GM19467 (cell line): ENCODE data around the gene EXOC4.
A peak's percentile ranks its signal among the peaks of the same experiment; 100 is the strongest.
"Not testable (repeated sequence)": the region's sequence is repeated elsewhere in the genome, so short reads cannot be mapped to it uniquely, and the experiment has no call there.

ENCODE experiments used
- ATAC-seq: cut with Tn5 transposase; IDR thresholded peaks from one replicate; pipeline ENCODE4 v1.9.1; 2021; ENCODE audit warnings: mild to moderate bottlenecking, moderate library complexity; ENCODE audit not compliant: unreplicated experiment

The EXOC4 gene

DNA sequence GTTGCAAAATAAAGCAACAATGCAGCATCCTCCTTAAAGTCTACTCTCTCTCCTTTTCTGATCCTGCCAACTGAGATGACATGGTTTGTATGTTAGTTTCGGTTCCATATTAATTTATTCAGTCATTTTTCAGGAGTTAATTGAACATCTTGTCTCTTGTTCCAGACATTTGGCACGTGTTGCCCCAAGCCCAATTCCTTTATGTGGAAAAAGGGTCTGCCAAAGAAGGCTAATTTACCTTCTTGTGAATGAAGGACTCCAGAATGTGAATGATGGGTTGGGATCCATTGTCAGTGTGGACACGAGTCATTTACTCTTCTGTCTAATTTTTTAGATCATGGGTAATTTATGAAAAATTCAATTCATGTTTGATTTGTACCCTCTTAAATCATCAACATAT is 523.4 kb downstream of the EXOC4 start:
- ATAC-seq = no peak

DNA sequence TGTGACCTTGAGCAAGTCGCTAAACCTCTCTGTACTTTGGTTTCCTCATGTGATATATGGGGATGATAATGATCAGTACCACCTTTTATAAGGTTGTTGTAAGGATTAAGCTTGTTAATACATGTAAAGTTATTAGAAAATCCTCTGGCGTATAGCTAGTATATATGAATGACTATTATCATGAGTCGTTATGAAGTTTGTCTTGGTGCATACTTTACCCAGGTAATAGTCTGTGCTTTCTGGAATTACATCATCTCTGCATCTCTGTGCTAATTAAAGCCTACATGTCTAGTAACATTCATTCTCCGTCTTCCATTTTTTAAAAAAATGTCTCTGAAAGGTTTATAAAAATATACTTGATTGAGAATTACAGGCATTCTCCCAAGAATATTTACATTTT is 524.8 kb downstream of the EXOC4 start:
- no peak for ATAC-seq

- peak; percentile 85 for ATAC-seq
These were observed 525.6 kb downstream of the EXOC4 start for GRCh38 chr7:133778472-133778871.

- ATAC-seq = not testable (repeated sequence)
These were observed 526.7 kb downstream of the EXOC4 start for GRCh38 chr7:133779538-133779937.

- no peak for ATAC-seq
These were observed 528.0 kb downstream of the EXOC4 start for GRCh38 chr7:133780912-133781311.

DNA sequence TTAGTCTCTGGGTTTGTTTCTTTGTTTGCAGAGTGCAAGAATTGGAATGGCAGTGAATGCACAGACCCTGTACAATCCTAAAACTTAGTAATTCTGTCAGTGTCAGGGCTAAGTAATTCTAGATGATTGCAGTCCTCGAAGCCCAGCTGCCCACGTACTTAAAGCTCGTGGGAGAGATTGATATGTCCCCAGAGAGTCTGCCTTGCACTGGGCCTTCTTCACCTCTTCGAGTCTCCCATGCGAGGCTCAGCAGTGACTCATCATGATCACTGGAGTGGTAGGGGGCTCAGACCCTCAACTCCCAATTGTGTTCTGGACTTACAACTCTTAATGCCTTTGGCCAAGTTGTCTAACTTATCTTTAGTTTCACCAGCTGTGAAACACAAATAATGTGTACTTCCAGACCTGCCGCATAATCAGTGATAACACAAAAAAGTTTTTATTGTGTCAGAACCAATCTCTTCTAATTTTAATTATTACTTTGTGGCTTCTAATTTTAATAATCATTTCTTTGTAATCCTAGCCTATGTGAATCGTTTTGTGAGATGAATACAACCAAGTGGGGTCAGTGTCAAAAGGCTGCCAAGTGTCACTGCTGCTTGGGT is 528.7 kb downstream of the EXOC4 start:
- ATAC-seq = no peak

- no peak for ATAC-seq
These were observed 529.6 kb downstream of the EXOC4 start for GRCh38 chr7:133782470-133782869.

DNA sequence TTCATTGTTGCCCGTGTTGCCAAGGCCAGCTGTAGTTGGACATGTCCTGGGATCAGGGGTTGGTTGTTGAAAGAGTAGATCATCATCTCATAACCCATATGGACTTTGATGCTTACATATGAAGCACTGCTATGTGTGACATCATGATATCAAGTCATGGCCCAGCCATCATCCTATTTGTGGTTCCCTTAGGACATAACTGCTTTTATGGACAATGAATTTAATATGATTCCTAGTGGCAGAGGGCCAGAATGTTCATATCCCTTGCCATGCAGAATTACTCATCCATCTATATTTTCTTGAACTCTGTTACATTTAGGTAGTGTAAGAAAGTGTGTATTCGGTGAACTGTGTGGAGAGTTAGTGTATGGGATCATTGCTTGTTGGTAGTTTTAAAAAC is 530.4 kb downstream of the EXOC4 start:
- no peak for ATAC-seq

- no peak for ATAC-seq
These were observed 531.7 kb downstream of the EXOC4 start for GRCh38 chr7:133784486-133785001.

DNA sequence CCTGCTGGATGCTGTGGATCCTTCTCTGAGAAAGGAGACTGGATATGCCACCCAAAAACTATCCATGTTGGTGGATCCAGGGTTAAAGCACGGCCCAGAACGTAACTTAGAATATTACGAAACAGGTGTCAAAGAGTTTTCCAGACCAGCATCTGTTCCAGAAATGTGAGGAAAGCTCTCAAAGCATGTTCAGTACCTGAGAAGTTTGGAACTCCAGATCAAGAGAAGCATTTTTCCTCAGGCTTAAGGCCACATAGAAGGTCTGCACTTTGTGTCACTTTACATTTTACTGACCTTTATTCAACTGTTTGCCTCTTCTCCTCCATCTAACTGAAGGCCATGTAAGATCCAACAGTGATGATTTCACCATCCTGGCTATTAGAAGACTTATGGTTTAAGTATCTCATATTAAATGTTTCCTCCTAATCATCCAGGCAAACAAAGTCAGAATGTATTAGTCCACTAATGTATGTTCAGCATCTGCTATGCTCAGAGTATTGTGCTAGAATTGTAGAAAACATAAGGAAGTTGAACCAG is 533.6 kb downstream of the EXOC4 start:
- ATAC-seq = no peak

- no peak for ATAC-seq
These were observed 537.1 kb downstream of the EXOC4 start for GRCh38 chr7:133789974-133790373.

GRCh38 chr7:133790911-133791310 is 538.0 kb downstream of the EXOC4 start:
- no peak for ATAC-seq

DNA sequence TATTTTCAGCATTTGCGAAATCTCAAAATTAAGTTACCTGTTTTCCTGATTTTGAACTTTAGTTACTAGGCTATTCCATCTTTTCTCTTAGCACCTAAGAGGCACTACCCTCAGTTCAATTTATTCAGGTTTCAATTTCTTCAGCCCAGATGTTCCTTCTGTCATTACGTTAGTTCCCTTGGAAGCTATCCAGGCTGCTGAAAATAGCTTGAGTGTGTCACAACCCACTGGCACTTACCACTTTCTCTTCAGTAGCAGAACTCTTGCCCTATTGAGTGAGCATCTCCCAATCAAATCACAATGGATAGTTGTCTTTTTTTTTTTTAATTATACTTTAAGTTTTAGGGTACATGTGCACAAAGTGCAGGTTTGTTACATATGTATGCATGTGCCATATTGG is 541.6 kb downstream of the EXOC4 start:
- ATAC-seq = no peak

- no peak for ATAC-seq
These were observed 542.3 kb downstream of the EXOC4 start for GRCh38 chr7:133795068-133795665.

- ATAC-seq = no peak
These were observed 544.2 kb downstream of the EXOC4 start for GRCh38 chr7:133796782-133797745.

GRCh38 chr7:133797818-133798520 is 545.1 kb downstream of the EXOC4 start:
- no peak for ATAC-seq

- no peak for ATAC-seq
These were observed 548.5 kb downstream of the EXOC4 start for GRCh38 chr7:133801341-133801740.

DNA sequence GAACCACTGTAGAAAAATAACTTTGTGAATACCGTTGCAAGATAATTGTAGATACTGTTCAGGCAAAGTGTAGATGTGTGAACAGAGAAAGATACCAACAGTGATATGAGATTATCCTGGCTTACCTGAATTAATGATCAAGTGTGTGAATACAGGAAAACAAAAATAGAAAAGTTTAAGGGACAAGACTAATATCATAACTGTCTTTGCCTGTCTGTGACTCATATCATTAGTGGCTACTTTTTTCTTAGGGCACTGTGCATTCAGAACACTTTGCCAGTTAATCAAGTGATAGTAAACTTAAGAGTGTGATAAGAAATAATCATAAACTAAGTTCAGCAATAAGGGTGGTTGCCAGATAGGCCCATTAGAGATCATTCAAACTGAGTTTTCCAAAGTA is 551.2 kb downstream of the EXOC4 start:
- no peak for ATAC-seq

- no peak for ATAC-seq
These were observed 552.5 kb downstream of the EXOC4 start for GRCh38 chr7:133805426-133805825.

- no peak for ATAC-seq
These were observed 555.0 kb downstream of the EXOC4 start for GRCh38 chr7:133807624-133808492.
